SK-N-SH (cell line): ENCODE results near the gene KCNN1.

Experiments used
- CTCF ChIP-seq: fragments of 200-600 bp; sonication (generic); IDR thresholded peaks from 2 replicates; pipeline ENCODE4 v1.6.1; 2017; ENCODE audit warnings: antibody characterized with exemption, mild to moderate bottlenecking, moderate library complexity
- RAD21 ChIP-seq: IDR thresholded peaks from 2 replicates; pipeline ENCODE4 v1.6.1; 2012; ENCODE audit warnings: mild to moderate bottlenecking, low read length
- RXRA ChIP-seq: IDR thresholded peaks from 2 replicates; pipeline ENCODE4 v1.4.0; 2012; ENCODE audit warnings: low read depth, mild to moderate bottlenecking, borderline replicate concordance
- TEAD4 ChIP-seq: IDR thresholded peaks from 2 replicates; pipeline ENCODE4 v1.4.0; 2012; ENCODE audit warnings: mild to moderate bottlenecking, borderline replicate concordance; ENCODE audit not compliant: insufficient read depth
- USF1 ChIP-seq: IDR thresholded peaks from 2 replicates; pipeline ENCODE4 v1.4.0; 2012; ENCODE audit warnings: low read depth, borderline replicate concordance
- USF2 ChIP-seq: fragments of 150-350 bp; IDR thresholded peaks from 2 replicates; pipeline ENCODE4 v1.6.1; 2017; ENCODE audit warnings: antibody characterized with exemption, low read length, low read depth, borderline replicate concordance
- YY1 ChIP-seq: IDR thresholded peaks from 2 replicates; pipeline ENCODE4 v1.4.0; 2012; ENCODE audit warnings: low read depth, mild to moderate bottlenecking

- no peak for TF ChIP-seq YY1
- TF ChIP-seq USF1: no peak
- no peak for TF ChIP-seq CTCF
- no peak for TF ChIP-seq TEAD4
- TF ChIP-seq RAD21: no peak
- no peak for TF ChIP-seq USF2
- no peak for TF ChIP-seq RXRA
Observed at GRCh38 chr19:18027151-18027550, 60.2 kb downstream of the KCNN1 start.
